ENCODE measurements around the gene TMEM59L. TPM values are rescaled to one million over a fixed set of nuclear protein-coding genes. Genes with fewer than 3 reads are reported as not detected.

Gene TMEM59L
- total and polyA plus RNA-seq, 2 of the 4 experiments (the other 2 are of a cell fraction): under 0.01 to 5.9 TPM

GRCh38 chr19:18605196-18605545 is 7.5 kb upstream of the TMEM59L start:
- in situ Hi-C loops (cut with MboI; ENCODE audit: low sequenced_read_pairs) (no loop called here), dilution Hi-C loops (cut with HindIII; ENCODE audit: low sequenced_read_pairs, unreplicated experiment) (no loop called here), intact Hi-C loops (cut with micrococcal nuclease) (no loop called here)
- H3K23ac ChIP-seq (ENCODE audit: low read depth, low read length): no peak overlapping the region
- 27% methylated on average over 8 of the region's 17 CpGs; no CpG with 5 or more reads in 1 of the 2 experiments for WGBS, 2 experiments (ENCODE audit: extremely low coverage in 2 of 2, insufficient read length in 1 of 2)
- no TSS peak for BruUV-seq (replicated peaks)
- no peak overlapping the region for H3K4me2 ChIP-seq (ENCODE audit: low read depth, low read length)
- H2BK5ac ChIP-seq (ENCODE audit: low read depth, low read length, poor library complexity, severe bottlenecking): no peak overlapping the region
- ChIA-PET POLR2A (ENCODE audit: unreplicated experiment) (no interaction called here), CTCF (interaction anchor here (0.5 kb wide), 1 partner anchor 85 kb away, joined by 3 read pairs; no protein-coding TSS in a partner anchor)
- H3K18ac ChIP-seq (ENCODE audit: low read depth, low read length): no peak overlapping the region
- no peak overlapping the region for H4K91ac ChIP-seq (ENCODE audit: insufficient read depth, low read depth, low read length)
- H4K20me1 ChIP-seq (ENCODE audit: insufficient read depth, low read length): peaks cover 8% of the 10 kb centered on the region
- peak overlapping the region; percentile 59; the same call in 1 of the 2 replicates for H2AK5ac ChIP-seq (ENCODE audit: low read depth, low read length)
- TF ChIP-seq CHD1 (IDR thresholded peaks at IDR 0.05; ENCODE audit: low read depth, low read length): no peak
- TF ChIP-seq ELK1 (IDR thresholded peaks at IDR 0.05; ENCODE audit: borderline replicate concordance, low read depth, low read length): no peak
- TF ChIP-seq CTCF (conservative IDR thresholded peaks at IDR 0.05; ENCODE audit: low read depth, low read length): no peak
- TF ChIP-seq POLR2A (IDR thresholded peaks at IDR 0.05; ENCODE audit: low read depth, low read length): no peak
- no peak for TF ChIP-seq FOS (IDR thresholded peaks at IDR 0.05; ENCODE audit: low read depth, low read length)
- no peak for TF ChIP-seq USF2 (IDR thresholded peaks at IDR 0.05; ENCODE audit: low read depth, low read length)
- no peak for TF ChIP-seq RFX5 (IDR thresholded peaks at IDR 0.05; ENCODE audit: low read depth, low read length)
- TF ChIP-seq NFE2L2 (IDR thresholded peaks at IDR 0.05; ENCODE audit: low read depth, low read length): no peak
- TF ChIP-seq RCOR1 (IDR thresholded peaks at IDR 0.05; ENCODE audit: insufficient replicate concordance, low read length): no peak
- no peak for TF ChIP-seq MAFK (IDR thresholded peaks at IDR 0.05; ENCODE audit: low read depth, low read length)
- H3K27me3 ChIP-seq (ENCODE audit: control insufficient read depth, insufficient read depth, low read length): peaks cover 66% of the 10 kb centered on the region
- H2BK120ac ChIP-seq (ENCODE audit: low read depth, low read length): no peak overlapping the region
- DNase-seq (no peak), ATAC-seq (ENCODE audit: low read depth) (no peak)
- no peak overlapping the region for H2AFZ ChIP-seq (replicated peaks; ENCODE audit: low read length, poor library complexity)
- no peaks in the 10 kb centered on the region for H3K79me1 ChIP-seq (ENCODE audit: low read depth in 1 of 2, low read length in 2 of 2)
- H3K4me1 ChIP-seq (ENCODE audit: control insufficient read depth, insufficient read depth, low read length): peaks cover 5% of the 10 kb centered on the region; the same call in 1 of the 2 replicates
- H3K9me3 ChIP-seq (ENCODE audit: control insufficient read depth, insufficient read depth, low read length): no peaks in the 10 kb centered on the region
- no peak overlapping the region for H2BK15ac ChIP-seq (ENCODE audit: low read depth, low read length)
- no peak overlapping the region for H3K4me3 ChIP-seq (ENCODE audit: insufficient read depth, low read depth, low read length)
- H4K8ac ChIP-seq (ENCODE audit: low read depth in 2 of 2, low read length in 2 of 2): no peak overlapping the region
- no peak overlapping the region for H4K5ac ChIP-seq (ENCODE audit: low read depth, low read length)
- no peak overlapping the region for H3K27ac ChIP-seq (ENCODE audit: insufficient read depth, low read length)
- no peaks in the 10 kb centered on the region for H3K9me1 ChIP-seq (ENCODE audit: insufficient read depth, low read length)
- no peak overlapping the region for H2BK20ac ChIP-seq (ENCODE audit: low read depth, low read length)
- H3K56ac ChIP-seq (ENCODE audit: extremely low read depth, insufficient read depth, low read length): no peak overlapping the region
- H2AK9ac ChIP-seq (replicated peaks; ENCODE audit: low read depth, low read length, poor library complexity): peak overlapping the region; percentile 72
- no peak overlapping the region for H3K9ac ChIP-seq (ENCODE audit: low read depth, low read length)
- no peak overlapping the region for H3K14ac ChIP-seq (replicated peaks; ENCODE audit: low read depth, low read length)
- no peaks in the 10 kb centered on the region for H3K36me3 ChIP-seq (ENCODE audit: control insufficient read depth, insufficient read depth, low read length)
- H3K4ac ChIP-seq (ENCODE audit: low read depth, low read length): no peak overlapping the region

All from IMR-90 (cell line).